ENCODE results near the gene SSTR5. TPM values are rescaled to one million over a fixed set of nuclear protein-coding genes. Genes with fewer than 3 reads are reported as not detected.

The SSTR5 gene
- total and polyA plus RNA-seq, 2 donors from 2014 or later, result 6.7 TPM; not detected in 1

DNA sequence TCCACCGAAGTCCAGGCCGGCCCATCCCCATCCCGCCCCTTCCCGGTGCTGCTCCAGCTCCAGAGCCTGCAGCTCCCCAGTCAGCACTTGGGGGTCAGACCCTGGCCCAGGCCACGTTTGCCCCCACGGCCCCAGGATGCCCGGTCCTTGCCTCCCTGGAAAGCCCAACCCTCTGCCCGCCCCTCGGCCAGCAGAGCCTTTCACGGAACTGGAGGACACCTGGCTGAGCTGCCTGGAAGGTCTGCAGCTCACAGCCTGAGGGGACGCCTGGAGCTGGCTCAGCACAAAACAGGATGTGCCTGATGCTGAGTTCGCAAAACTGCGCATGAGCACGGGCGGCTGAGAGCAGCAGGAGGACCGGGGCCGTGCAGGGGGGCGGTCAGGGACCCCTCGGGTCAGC is 29.7 kb upstream of the SSTR5 start:
- no peak for FAIRE-seq

DNA sequence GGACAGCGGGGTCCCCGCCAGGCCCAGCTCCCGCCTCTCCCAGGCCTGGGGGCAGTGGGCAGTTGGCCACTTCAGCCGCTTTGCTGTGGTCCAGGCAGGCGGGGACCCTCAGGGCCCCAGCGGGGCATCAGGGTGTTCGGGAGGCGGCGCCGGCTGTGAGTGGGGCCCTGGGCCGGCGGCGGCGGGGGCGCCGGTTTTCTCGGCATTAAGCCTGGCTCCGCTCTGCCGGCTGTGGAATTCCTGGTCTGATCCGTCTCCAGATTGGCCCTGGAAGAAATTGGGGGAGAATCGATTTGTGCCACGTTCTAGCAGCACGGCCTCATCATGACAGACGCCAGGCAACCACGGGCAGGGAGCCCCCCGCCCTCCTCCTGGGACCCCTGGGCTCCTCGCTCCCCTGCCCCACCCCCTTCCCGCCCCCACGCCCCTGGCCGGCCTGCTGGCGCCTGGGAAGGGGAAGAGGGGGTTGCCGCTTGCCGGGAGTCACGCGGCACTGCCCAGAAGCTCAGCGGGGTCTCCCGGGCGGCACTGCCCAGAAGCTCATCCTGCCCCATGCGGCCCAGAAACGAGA is 28.6 kb upstream of the SSTR5 start:
- TF ChIP-seq, protein P1, sequence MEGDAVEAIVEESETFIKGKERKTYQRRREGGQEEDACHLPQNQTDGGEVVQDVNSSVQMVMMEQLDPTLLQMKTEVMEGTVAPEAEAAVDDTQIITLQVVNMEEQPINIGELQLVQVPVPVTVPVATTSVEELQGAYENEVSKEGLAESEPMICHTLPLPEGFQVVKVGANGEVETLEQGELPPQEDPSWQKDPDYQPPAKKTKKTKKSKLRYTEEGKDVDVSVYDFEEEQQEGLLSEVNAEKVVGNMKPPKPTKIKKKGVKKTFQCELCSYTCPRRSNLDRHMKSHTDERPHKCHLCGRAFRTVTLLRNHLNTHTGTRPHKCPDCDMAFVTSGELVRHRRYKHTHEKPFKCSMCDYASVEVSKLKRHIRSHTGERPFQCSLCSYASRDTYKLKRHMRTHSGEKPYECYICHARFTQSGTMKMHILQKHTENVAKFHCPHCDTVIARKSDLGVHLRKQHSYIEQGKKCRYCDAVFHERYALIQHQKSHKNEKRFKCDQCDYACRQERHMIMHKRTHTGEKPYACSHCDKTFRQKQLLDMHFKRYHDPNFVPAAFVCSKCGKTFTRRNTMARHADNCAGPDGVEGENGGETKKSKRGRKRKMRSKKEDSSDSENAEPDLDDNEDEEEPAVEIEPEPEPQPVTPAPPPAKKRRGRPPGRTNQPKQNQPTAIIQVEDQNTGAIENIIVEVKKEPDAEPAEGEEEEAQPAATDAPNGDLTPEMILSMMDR (IDR thresholded peaks at IDR 0.05; ENCODE audit: borderline replicate concordance, extremely low read depth, insufficient read depth), result no peak
- Histone ChIP-seq H3K9ac (ENCODE audit: low read length in 3 of 3) (no peak overlapping the region), H3K36me3 (ENCODE audit: control insufficient read depth in 2 of 3, insufficient read depth in 3 of 3, low read length in 3 of 3) (no peaks in the 10 kb centered on the region), H3K4me1 (ENCODE audit: control insufficient read depth in 2 of 3, insufficient read depth in 2 of 3, low read depth in 1 of 3, low read length in 3 of 3) (no peaks in the 10 kb centered on the region), H3K27ac (ENCODE audit: low read depth in 2 of 2, low read length in 2 of 2) (no peak overlapping the region), H3K9me3 (ENCODE audit: control insufficient read depth in 2 of 3, insufficient read depth in 1 of 3, low read length in 3 of 3) (peaks cover 0 to 4% (median 2%) of the 10 kb centered on the region in 3 donors), H3K4me3 (ENCODE audit: low read length in 3 of 3) (no peak overlapping the region), H3K27me3 (ENCODE audit: control insufficient read depth, insufficient read depth, low read length) (no peaks in the 10 kb centered on the region)
- intact Hi-C loops (cut with DNase I), result no loop called here
- DNase-seq (peak in 3 of 5 donors; percentile 58 to 64 (median 62)), FAIRE-seq (no peak)

More for the DNA sequence above, 29.7 kb upstream of the SSTR5 start:
- H3K36me3 ChIP-seq (ENCODE audit: control insufficient read depth in 2 of 3, insufficient read depth in 3 of 3, low read length in 3 of 3), result no peaks in the 10 kb centered on the region
- H3K27me3 ChIP-seq (ENCODE audit: control insufficient read depth, insufficient read depth, low read length), result no peaks in the 10 kb centered on the region
- H3K27ac ChIP-seq (ENCODE audit: low read depth in 2 of 2, low read length in 2 of 2), result no peak overlapping the region
- H3K4me1 ChIP-seq (ENCODE audit: control insufficient read depth in 2 of 3, insufficient read depth in 2 of 3, low read depth in 1 of 3, low read length in 3 of 3), result no peaks in the 10 kb centered on the region
- H3K9ac ChIP-seq (ENCODE audit: low read length in 3 of 3), result no peak overlapping the region
- no peak overlapping the region for H3K4me3 ChIP-seq (ENCODE audit: low read length in 3 of 3)
- H3K9me3 ChIP-seq (ENCODE audit: control insufficient read depth in 2 of 3, insufficient read depth in 1 of 3, low read length in 3 of 3), result peaks cover 0 to 4% (median 2%) of the 10 kb centered on the region in 3 donors
- TF ChIP-seq, protein P1 (IDR thresholded peaks at IDR 0.05; ENCODE audit: borderline replicate concordance, extremely low read depth, insufficient read depth), result no peak
- intact Hi-C loops (cut with DNase I), result no loop called here
- peak in 3 of 5 donors; percentile 52 to 72 (median 58) for DNase-seq

DNA sequence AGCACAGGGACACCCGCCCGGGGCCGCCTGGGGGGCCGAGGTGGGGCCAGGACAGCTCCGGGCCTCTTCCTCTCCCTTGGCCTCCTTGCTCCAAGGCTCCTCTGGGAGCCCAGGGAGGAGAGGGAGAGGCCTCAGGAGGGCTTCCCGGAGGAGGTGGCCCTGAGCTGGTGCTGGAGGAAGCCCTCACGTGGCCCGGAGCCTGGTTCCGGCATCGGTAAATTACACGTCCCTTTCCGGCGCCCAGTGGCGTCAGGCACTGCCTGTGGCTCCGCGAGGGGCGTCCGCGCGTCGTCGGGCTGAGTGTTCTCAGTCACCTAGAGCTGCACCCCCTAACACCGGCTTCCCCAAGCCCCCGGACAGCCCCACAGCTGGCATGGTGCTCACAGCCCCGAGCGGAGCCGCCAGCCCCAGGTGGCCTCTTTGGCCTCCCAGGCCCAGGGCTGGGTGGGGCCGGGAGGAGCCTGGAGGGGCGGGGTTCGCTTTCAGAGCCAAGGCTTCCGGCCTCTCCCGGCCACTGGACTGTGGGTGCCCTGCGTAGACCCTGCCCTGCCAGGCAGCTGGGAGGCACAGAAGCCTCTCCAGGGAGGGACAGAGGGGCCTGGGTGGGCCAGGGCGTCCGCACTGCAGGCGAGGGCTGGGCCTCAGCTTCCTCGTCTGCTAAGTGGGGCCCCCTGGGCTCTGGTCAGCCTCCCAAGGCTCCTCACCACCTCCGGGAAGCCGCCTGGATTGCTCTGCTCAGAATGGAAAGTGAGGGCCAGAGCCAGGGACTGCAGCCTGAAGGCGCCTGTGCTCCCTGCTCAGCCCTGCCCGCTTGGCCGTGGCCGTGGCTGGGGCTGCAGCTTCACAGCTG is 27.9 kb upstream of the SSTR5 start:
- H3K4me1 ChIP-seq (ENCODE audit: control insufficient read depth in 2 of 3, insufficient read depth in 2 of 3, low read depth in 1 of 3, low read length in 3 of 3), result no peaks in the 10 kb centered on the region
- no peaks in the 10 kb centered on the region for H3K27me3 ChIP-seq (ENCODE audit: control insufficient read depth, insufficient read depth, low read length)
- H3K4me3 ChIP-seq (ENCODE audit: low read length in 3 of 3), result no peak overlapping the region
- FAIRE-seq (no peak), DNase-seq (no peak)
- no peak overlapping the region for H3K27ac ChIP-seq (ENCODE audit: low read depth in 2 of 2, low read length in 2 of 2)
- peaks cover 0 to 4% (median 2%) of the 10 kb centered on the region in 3 donors for H3K9me3 ChIP-seq (ENCODE audit: control insufficient read depth in 2 of 3, insufficient read depth in 1 of 3, low read length in 3 of 3)
- TF ChIP-seq, protein P1 (IDR thresholded peaks at IDR 0.05; ENCODE audit: borderline replicate concordance, extremely low read depth, insufficient read depth), result no peak
- H3K36me3 ChIP-seq (ENCODE audit: control insufficient read depth in 2 of 3, insufficient read depth in 3 of 3, low read length in 3 of 3), result no peaks in the 10 kb centered on the region
- H3K9ac ChIP-seq (ENCODE audit: low read length in 3 of 3), result no peak overlapping the region
- intact Hi-C loops (cut with DNase I), result no loop called here
